Left lobe of liver (tissue), 2 donors: Measurements from ENCODE around the gene TMEM106C. TPM values are rescaled to one million over a fixed set of nuclear protein-coding genes. Genes with fewer than 3 reads are reported as not detected.
"Not testable (repeated sequence)": the region's sequence is repeated elsewhere in the genome, so short reads cannot be mapped to it uniquely, and the experiment has no call there.

ENCODE experiments used
- ATAC-seq: fragments of 200-7000 bp; cut with Tn5 transposase; one replicate; pipeline ENCODE4 v1.9.1; 2020; ENCODE audit warnings: mild to moderate bottlenecking, moderate library complexity
- DNase-seq: peaks from one replicate; pipeline ENCODE4 v3.0.0-alpha.2; 2020; ENCODE audit warnings: low spot score
- total RNA-seq: library from RNA; stranded (reverse); gene quantifications from one replicate; pipeline ENCODE4 v1.2.1, GENCODE V29; 2021
- donor health status: DM: no; HTN: no; CAD: no; lungs with moderate emphysema.
- donor health status: DM: no; HTN: yes; CAD: no.

TMEM106C gene
- total RNA-seq, 1 donor from 2014 or later = 14.8 TPM

GRCh38 chr12:47949441-47950341 lies 13.7 kb upstream of the TMEM106C start:
- DNase-seq (peak; percentile 78), ATAC-seq (peak; percentile 91)

- no peak for DNase-seq
- ATAC-seq = no peak
Measured at GRCh38 chr12:47950856-47951468, 12.4 kb upstream of the TMEM106C start.

GRCh38 chr12:47954058-47954457 lies 9.3 kb upstream of the TMEM106C start:
- no peak for ATAC-seq
- no peak for DNase-seq

- DNase-seq (no peak), ATAC-seq (no peak)
Measured at GRCh38 chr12:47954467-47955045, 8.8 kb upstream of the TMEM106C start.

GRCh38 chr12:47955059-47955458 lies 8.3 kb upstream of the TMEM106C start:
- ATAC-seq = peak; percentile 33
- DNase-seq = no peak

- not testable (repeated sequence) for ATAC-seq, DNase-seq
Measured at GRCh38 chr12:47957671-47958070, 5.7 kb upstream of the TMEM106C start.

- ATAC-seq (no peak), DNase-seq (no peak)
Measured at GRCh38 chr12:47962198-47962597, 1.2 kb upstream of the TMEM106C start.

- ATAC-seq = peak; percentile 5
- no peak for DNase-seq
Measured at GRCh38 chr12:47964106-47964728, 821 bp downstream of the TMEM106C start.

- ATAC-seq (no peak), DNase-seq (no peak)
Measured at GRCh38 chr12:47965581-47965980, 2.2 kb downstream of the TMEM106C start.

GRCh38 chr12:47967461-47968321 lies 4.3 kb downstream of the TMEM106C start:
- DNase-seq (no peak), ATAC-seq (no peak)

GRCh38 chr12:47969845-47970244 lies 6.4 kb downstream of the TMEM106C start:
- DNase-seq (no peak), ATAC-seq (no peak)

GRCh38 chr12:47970843-47971242 lies 7.4 kb downstream of the TMEM106C start:
- ATAC-seq (no peak), DNase-seq (no peak)

- ATAC-seq (no peak), DNase-seq (no peak)
Measured at GRCh38 chr12:47972895-47973294, 9.5 kb downstream of the TMEM106C start.

GRCh38 chr12:47973870-47974269 lies 10.5 kb downstream of the TMEM106C start:
- DNase-seq (no peak), ATAC-seq (no peak)

- ATAC-seq (no peak), DNase-seq (no peak)
Measured at GRCh38 chr12:47975036-47975620, 11.7 kb downstream of the TMEM106C start.

- no peak for ATAC-seq
- DNase-seq = no peak
Measured at GRCh38 chr12:47975816-47976215, 12.4 kb downstream of the TMEM106C start.

- ATAC-seq = no peak
- DNase-seq = no peak
Measured at GRCh38 chr12:47977046-47977771, 13.8 kb downstream of the TMEM106C start.

- DNase-seq (no peak), ATAC-seq (no peak)
Measured at GRCh38 chr12:47977772-47978597, 14.6 kb downstream of the TMEM106C start.

GRCh38 chr12:47978598-47978873 lies 15.1 kb downstream of the TMEM106C start:
- ATAC-seq (no peak), DNase-seq (no peak)
